Inflammatory macrophage treated with lipopolysaccharide for 4 hours (primary cell): ENCODE measurements around the gene PLCG2.
"Not testable (repeated sequence)": the region's sequence is repeated elsewhere in the genome, so short reads cannot be mapped to it uniquely, and the experiment has no call there.

ENCODE experiments used
- DNase-seq: peaks from one replicate; pipeline ENCODE4 v3.0.0-alpha.2; 2020

PLCG2 gene

DNA sequence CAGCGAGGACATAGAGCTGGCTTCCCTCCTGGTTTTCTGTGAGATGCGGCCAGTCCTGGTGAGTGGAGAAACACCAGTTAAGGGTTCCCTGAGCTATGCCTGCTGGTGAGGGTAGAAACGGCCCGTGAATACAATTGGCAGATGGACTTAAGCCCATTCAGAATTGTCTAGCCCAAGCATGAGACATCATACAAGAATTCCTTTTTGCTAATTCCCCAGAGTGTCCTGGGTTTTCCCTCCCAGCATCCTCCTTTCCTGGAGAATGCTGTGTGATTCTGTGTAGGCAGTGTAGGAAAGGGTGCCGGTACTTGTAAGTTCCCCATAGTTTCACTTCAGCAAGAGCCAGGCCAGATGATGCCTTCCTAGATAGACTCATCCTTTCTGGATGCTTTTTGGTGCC, 167.1 kb downstream of the PLCG2 start:
- no peak for DNase-seq

- DNase-seq, result no peak
Measured at GRCh38 chr16:81951564-81951963, 172.5 kb downstream of the PLCG2 start.

DNA sequence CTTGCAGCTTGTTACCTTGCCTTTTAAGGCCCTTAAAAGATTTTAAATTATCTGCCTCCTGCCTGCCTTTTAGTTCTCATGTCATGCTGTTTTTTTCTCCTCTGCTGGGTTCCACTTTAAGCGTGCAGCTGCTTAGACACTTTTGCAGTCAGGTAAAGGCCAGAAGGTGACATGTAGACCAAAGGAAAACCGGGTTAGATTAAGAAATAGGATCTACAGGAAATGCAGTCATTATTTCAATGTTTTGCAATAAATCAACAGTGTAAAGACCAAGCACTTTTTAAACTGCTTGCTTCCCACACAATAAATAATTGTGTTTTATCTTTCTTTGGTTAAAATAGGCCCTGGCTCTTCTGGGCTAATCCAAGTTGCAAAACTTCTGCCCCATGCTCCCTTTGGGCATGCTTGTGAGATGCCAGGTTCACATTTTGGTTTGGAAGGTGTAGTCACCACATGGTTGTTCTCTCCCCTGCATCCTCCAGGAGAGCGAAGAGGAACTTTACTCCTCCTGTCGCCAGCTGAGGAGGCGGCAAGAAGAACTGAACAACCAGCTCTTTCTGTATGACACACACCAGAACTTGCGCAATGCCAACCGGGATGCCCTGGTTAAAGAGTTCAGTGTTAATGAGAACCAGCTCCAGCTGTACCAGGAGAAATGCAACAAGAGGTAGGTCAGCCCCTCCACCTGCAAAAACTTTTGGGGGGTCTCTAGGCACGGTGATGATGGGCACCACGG, 177.3 kb downstream of the PLCG2 start:
- peak; percentile 78 for DNase-seq

DNA sequence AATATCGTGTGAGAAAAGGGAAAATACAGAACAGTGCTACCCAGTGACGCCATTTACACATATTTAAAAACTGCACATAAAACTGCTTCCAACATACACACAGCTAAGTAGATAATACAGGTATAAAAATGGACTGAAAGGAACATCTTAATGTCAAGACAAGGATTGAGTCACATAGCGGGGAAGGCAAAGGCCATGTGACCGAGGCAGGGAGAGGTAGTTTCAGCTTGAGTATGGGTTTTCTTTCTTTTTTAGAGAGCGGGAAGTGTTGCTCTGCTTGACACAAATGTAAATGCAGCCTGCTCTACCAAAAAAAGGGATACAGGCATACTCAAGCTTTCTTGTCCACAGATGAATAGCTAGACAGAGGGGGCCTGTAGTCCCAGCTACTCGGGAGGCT, 185.7 kb downstream of the PLCG2 start:
- no peak for DNase-seq

- peak; percentile 40 for DNase-seq
Measured at GRCh38 chr16:81967358-81967757, 188.3 kb downstream of the PLCG2 start.

DNA sequence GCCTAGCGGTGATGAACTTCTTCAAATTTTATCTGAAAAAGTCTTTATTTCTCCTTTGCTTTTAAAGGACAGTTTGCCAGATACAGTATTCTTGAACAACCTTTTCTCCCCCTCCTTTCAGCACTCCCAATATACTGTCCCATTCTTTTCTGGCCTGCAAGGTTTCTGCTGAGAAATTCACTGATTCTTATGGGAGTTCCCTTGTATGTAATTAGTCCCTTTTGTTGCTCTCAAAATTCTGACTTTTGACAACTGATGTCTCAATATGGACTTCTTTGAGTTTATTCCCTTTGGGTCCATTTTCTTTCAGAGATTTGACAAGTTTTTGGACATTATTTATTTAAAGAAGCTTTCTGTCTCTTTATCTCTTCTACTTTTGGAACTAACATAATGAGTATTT, 192.8 kb downstream of the PLCG2 start:
- no peak for DNase-seq

GRCh38 chr16:81973737-81974136, 194.6 kb downstream of the PLCG2 start:
- DNase-seq, result no peak

GRCh38 chr16:81975637-81976036, 196.5 kb downstream of the PLCG2 start:
- DNase-seq, result no peak

DNA sequence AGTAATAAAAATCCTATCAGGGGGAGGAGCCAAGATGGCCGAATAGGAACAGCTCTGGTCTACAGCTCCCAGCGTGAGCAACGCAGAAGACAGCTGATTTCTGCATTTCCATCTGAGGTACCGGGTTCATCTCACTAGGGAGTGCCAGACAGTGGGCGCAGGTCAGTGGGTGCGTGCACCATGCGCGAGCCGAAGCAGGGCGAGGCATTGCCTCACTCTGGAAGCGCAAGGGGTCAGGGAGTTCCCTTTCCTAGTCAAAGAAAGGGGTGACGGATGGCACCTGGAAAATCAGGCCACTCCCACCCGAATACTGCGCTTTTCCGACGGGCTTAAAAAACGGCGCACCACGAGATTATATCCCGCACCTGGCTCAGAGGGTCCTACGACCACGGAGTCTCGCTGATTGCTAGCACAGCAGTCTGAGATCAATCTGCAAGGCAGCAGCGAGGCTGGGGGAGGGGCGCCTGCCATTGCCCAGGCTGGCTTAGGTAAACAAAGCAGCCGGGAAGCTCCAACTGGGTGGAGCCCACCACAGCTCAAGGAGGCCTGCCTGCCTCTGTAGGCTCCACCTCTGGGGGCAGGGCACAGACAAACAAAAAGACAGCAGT, 198.3 kb downstream of the PLCG2 start:
- not testable (repeated sequence) for DNase-seq

- no peak for DNase-seq
Measured at GRCh38 chr16:81987121-81987520, 208.0 kb downstream of the PLCG2 start.

DNA sequence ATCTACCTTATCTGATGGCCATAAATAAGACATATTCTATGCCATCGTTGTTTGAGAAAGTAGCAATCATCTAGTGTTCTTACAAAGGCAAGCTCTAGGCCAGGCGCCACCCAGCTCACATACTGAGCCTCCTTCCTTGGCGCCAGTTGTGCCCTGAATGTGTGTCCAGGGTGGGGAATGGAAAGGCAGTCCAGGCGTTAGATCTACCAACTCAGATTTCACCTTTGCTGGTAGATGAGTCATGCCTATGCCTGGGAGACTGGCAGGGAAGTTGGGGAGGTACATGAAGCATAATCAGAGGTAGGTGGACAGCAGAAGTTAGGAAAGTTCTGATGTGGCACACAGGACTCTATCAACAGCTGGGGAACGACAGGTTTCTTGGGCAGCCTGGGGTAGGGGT, 208.6 kb downstream of the PLCG2 start:
- DNase-seq, result no peak

DNA sequence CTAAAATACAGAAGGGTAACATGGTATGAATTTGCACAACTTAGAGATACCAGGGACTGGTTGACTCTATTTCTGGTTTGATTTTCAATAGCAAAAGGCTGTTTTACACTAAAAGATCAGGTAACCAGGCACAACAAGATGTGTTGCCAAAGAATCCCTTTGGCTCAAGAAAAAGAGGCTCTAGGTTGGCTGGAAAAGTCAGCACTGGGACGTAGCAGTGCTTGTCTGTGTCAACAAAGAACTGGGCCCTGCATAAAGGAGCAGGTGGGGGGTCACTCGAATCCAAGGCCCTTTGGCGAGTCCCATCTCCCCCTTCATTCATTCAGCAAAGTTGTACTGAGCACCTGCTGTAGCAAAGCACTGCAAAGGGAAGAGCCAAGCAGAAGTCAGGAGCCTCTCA, 213.8 kb downstream of the PLCG2 start:
- no peak for DNase-seq

- DNase-seq, result no peak
Measured at GRCh38 chr16:81994485-81994884, 215.4 kb downstream of the PLCG2 start.

DNA sequence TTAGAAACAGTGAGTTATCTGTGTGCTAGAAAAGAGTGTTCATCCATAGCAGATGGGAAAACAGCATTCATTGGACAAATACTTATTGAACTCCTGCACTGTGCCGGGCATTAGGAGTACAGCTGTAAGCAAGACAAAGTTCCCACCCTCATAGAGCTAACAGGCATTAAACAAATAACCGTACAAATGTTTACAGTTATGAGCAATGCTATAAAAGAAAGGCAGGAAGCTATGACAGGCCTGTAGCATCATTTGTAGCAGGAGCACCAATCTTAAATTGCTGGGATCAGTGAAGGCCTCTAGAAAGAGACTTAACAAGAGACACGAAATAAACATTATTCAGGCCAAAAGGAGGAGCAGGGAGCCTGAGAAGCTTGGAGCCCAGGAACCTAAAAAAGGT, 216.6 kb downstream of the PLCG2 start:
- DNase-seq, result no peak

- peak; percentile 13 for DNase-seq
Measured at GRCh38 chr16:81996664-81997509, 217.8 kb downstream of the PLCG2 start.

GRCh38 chr16:81997738-81998137, 218.6 kb downstream of the PLCG2 start:
- DNase-seq, result no peak

DNA sequence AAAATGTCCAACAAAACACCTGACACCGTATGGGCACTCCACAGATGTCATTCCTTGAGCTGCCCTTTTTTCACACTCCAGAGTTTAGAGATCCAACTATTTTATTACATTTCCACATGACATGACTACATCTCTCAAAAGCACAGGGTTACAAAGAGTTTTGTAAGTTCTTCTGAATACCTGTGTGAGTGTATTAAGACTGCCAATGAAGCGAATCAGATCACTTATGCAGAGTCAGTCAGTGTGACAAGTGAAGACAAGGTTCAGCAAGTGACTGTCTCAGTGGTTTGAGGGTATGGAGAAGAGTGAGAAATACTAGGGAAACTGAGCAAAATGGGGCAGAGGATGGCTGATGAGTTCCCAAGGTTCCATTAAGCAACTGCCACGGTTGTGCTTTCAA, 223.7 kb downstream of the PLCG2 start:
- no peak for DNase-seq

GRCh38 chr16:82004601-82005000, 225.5 kb downstream of the PLCG2 start:
- no peak for DNase-seq

- no peak for DNase-seq
Measured at GRCh38 chr16:82005027-82005830, 226.1 kb downstream of the PLCG2 start.

DNA sequence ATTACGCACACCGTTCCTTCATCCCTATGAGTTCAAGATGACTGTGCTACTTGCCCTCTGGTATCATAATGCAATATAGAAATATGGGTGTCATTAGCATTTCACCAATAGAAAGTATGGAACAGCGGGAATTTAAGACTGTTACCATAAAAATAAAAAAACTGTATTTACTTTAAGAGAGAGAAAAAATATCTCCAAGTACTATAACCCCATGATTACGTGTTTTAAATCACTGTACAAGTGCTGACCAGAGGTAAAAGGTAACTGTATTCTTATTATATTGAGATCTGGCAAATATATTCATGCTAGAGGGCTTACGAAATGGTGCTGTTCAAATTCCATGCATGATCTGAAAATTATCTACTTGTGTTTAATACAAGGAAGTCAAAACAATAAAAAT, 226.9 kb downstream of the PLCG2 start:
- DNase-seq, result no peak

DNA sequence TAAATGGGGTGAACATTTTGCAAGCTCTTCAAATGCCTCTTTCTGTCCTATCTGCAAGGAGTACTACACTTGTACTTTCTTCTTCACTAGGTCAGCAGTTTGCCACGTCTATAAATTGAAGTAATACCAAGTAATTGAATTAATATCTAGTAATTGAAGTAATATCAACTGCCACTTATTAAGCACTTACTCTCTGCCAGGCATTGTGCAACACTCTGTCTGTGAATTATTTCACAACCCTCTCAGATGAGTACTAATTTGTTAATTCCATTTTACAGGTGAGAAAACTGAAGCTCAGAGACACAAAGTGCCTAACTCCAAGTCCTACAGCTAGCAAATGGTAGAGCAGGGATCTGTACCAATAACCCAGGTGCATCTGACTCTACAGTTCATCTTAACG, 228.1 kb downstream of the PLCG2 start:
- no peak for DNase-seq

DNA sequence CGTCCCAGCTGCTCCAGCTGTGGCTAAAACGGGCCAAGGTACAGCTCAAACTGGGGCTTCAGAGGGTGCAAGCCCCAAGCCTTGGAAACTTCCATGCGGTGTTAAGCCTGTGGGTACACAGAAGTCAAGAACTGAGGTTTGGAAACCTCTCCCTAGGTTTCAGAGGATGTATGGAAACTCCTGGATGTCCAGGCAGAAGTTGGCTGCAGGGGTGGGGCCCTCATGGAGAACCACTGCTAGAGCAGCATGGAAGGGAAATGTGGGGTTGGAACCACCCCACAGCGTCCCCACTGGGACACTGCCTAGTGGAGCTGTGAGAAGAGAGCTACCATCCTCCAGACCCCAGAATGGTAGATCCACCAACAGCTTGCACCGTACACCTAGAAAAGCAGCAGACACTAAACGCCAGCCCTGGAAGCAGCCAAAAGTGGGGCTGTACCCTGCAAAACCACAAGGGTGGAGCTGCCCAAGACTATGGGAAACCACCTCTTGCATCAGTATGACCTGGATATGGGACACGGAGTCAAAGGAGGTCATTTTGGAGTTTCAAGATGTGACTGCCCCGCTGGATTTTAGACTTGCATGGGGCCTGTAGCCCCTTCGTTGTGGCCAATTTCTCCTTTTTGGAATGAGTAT, 230.0 kb downstream of the PLCG2 start:
- no peak for DNase-seq

- not testable (repeated sequence) for DNase-seq
Measured at GRCh38 chr16:82009789-82010188, 230.7 kb downstream of the PLCG2 start.
